Ishikawa (cell line): ENCODE measurements around the gene ALX4.

ENCODE experiments used
- CEBPB ChIP-seq: IDR thresholded peaks from 2 replicates; pipeline ENCODE4 v1.6.1; 2012
- CREB1 ChIP-seq: IDR thresholded peaks from 2 replicates; pipeline ENCODE4 v1.6.1; 2012; ENCODE audit warnings: low read depth
- EGR1 ChIP-seq: IDR thresholded peaks from 2 replicates; pipeline ENCODE4 v1.6.1; 2012
- EP300 ChIP-seq: IDR thresholded peaks from 2 replicates; pipeline ENCODE4 v1.6.1; 2012; ENCODE audit warnings: borderline replicate concordance
- FOXM1 ChIP-seq: IDR thresholded peaks from 2 replicates; pipeline ENCODE4 v1.6.1; 2012; ENCODE audit warnings: low read depth, borderline replicate concordance
- MAX ChIP-seq: IDR thresholded peaks from 2 replicates; pipeline ENCODE4 v1.6.1; 2012
- NFIC ChIP-seq: IDR thresholded peaks from 2 replicates; pipeline ENCODE4 v1.6.1; 2012
- RAD21 ChIP-seq: IDR thresholded peaks from 2 replicates; pipeline ENCODE4 v1.6.1; 2012; ENCODE audit warnings: low read depth
- REST ChIP-seq: IDR thresholded peaks from 2 replicates; pipeline ENCODE4 v1.6.1; 2012; ENCODE audit warnings: low read depth, mild to moderate bottlenecking
- TAF1 ChIP-seq: IDR thresholded peaks from 2 replicates; pipeline ENCODE4 v1.6.1; 2012; ENCODE audit warnings: low read depth, mild to moderate bottlenecking
- TCF12 ChIP-seq: IDR thresholded peaks from 2 replicates; pipeline ENCODE4 v1.6.1; 2012; ENCODE audit warnings: low read depth
- TEAD4 ChIP-seq: IDR thresholded peaks from 2 replicates; pipeline ENCODE4 v1.6.1; 2012
- USF1 ChIP-seq: IDR thresholded peaks from 2 replicates; pipeline ENCODE4 v1.6.1; 2012
- YY1 ChIP-seq: IDR thresholded peaks from 2 replicates; pipeline ENCODE4 v1.6.1; 2012; ENCODE audit warnings: low read depth
- ZBTB7A ChIP-seq: IDR thresholded peaks from 2 replicates; pipeline ENCODE4 v1.6.1; 2012; ENCODE audit warnings: low read depth

Gene ALX4

DNA sequence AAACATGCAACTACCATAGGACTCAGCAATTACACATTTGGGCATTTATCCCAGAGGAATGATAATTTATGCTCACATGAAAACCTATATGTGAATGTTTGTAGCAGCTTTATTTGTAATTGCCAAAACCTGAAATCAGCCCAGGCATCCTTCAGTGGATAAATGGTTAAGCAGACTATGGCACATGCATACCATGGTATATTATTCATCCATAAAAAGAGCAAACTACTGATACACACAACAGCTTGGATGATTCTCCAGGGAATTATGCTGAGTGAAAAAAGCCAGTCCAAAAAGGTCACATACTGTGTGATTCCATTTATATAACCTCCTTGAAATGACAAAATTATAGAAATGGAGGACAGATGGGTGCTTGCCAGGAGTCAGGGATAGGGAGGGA, 86.7 kb downstream of the ALX4 start:
- TF ChIP-seq TCF12 (no peak), EP300 (no peak), TAF1 (no peak), RAD21 (no peak), EGR1 (no peak), TEAD4 (no peak), USF1 (no peak), ZBTB7A (no peak), MAX (no peak), REST (no peak), YY1 (no peak)

GRCh38 chr11:44221992-44222391, 87.9 kb downstream of the ALX4 start:
- TF ChIP-seq USF1: no peak
- TF ChIP-seq REST: no peak
- no peak for TF ChIP-seq YY1
- TF ChIP-seq NFIC: no peak
- no peak for TF ChIP-seq MAX
- no peak for TF ChIP-seq TAF1
- TF ChIP-seq EGR1: no peak
- TF ChIP-seq EP300: no peak
- TF ChIP-seq TEAD4: no peak
- TF ChIP-seq ZBTB7A: no peak
- TF ChIP-seq FOXM1: no peak
- TF ChIP-seq CREB1: no peak
- TF ChIP-seq RAD21: no peak
- no peak for TF ChIP-seq TCF12
- no peak for TF ChIP-seq CEBPB

DNA sequence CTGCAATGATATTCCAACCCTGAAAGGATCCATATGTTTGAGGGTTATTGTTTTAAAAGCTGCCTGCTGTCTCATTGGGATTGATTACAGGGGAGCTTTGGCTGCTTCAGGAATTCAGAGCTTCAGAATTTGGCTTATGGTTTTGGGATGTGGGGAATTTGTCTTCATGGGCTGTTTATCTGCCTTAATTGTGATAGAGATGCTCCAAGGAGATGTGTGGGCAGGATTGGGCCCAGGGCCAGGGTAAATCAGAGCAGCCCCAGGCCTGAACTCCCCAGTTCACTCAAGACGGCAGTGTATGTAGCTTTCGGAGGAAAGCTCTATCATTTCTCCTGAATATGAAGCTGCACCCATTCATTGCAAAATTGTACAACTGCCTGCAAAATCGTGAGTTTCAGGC, 88.5 kb downstream of the ALX4 start:
- TF ChIP-seq REST (no peak), USF1 (no peak), RAD21 (no peak), TCF12 (no peak), MAX (no peak)

DNA sequence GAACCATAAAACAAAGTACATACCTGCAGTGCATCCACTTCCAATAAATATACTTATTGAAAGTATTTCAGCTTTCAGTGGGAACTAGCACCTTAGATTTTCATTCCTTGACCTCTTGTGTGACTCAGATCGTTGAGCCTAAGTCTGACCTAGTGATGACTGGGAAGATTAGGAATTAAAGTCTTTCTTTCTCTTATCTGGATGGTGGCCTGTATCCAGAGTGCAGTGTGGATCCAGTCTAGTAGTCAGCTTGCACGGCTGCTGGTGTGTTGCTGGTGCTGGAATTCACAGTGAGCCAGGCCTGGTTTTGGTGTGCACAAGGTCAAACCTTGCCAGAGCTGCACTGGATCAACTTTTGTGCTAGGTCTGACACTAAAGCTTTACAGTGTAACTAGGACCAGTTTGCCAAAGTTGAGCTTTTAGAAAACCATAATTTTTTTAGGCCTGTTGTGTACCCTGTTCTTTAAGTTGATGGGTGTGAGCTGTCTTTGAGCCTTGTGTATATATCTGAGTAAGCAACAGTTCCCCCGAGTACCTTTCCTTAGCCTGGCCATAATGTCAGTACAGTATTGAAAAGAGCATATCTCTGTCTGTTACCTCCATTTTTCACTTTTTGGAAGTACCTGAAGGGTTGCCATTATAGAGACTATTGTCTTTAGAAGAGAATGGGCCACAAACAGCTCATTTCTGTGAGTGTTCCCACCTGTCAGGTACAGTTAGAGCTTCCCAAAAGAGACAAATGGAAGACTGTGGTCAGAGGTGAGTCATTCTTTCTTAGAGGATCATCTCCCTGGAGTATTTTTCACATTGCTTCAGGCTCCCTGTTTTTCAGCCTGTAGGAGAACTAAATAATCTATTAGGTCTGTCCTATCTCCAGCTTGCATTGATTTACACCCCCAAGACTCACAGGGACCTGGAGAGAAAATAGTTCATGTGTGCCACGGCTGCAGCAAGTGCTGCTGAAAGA, 89.8 kb downstream of the ALX4 start:
- TF ChIP-seq EP300 (no peak), ZBTB7A (no peak), YY1 (no peak), USF1 (no peak), REST (no peak), TEAD4 (no peak)
